ENCODE results near the gene PCYT2.

Gene PCYT2

DNA sequence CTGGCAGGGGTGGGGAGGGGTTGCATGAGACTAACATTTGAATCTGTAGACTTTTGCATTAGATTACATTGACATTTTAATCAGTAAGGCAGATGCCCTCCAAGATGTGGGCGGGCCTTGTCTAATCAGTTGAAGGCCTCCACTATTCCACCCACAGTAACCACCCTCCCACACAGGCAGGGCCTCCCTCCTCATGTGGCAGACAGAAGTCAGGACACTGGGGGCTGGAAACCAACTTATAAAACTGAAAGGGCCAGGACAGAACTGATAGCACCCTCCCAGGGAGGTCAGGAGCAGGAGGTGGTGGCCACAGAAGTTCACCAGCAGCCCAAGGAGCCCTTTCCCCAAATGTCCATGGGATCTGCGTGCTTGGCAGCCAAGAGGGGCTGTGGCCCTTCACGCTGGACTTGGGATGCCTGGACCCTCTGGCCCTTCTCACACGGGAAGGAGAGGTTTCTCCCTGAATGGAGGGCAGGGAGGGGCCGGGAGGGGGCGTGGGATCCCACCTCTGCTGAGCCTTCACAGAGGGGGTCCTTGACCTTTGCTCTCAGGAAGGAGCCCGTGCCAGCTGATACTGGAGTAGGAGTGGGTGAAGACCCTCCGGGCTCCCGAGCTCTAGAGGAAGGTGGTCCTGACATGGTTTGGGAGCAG is 21.3 kb upstream of the PCYT2 start:
- Histone ChIP-seq H4K20me1 (ENCODE audit: insufficient read depth, low read length) (no peaks in the 10 kb centered on the region), H3K4me3 (ENCODE audit: low read depth, low read length, poor library complexity, severe bottlenecking) (no peak overlapping the region), H3F3A (ENCODE audit: insufficient read depth, low read length) (no peaks in the 10 kb centered on the region), H3K4me1 (ENCODE audit: insufficient read depth, low read length, severe bottlenecking) (peaks cover 15% of the 10 kb centered on the region), H3K36me3 (ENCODE audit: insufficient read depth, low read length) (no peaks in the 10 kb centered on the region), H3K9me2 (ENCODE audit: low read depth, low read length) (no peaks in the 10 kb centered on the region), H2AFZ (ENCODE audit: low read length) (no peak overlapping the region), H3K4me2 (ENCODE audit: low read length) (no peak overlapping the region), H3K9ac (ENCODE audit: low read length) (no peak overlapping the region), H3K27me3 (ENCODE audit: insufficient read depth, low read length) (peaks cover 3% of the 10 kb centered on the region; the same call in 1 of the 2 replicates), H3K79me2 (ENCODE audit: insufficient read depth, low read length) (no peaks in the 10 kb centered on the region), H3K9me3 (ENCODE audit: low read length) (no peaks in the 10 kb centered on the region), H3K27ac (ENCODE audit: low read depth, low read length, poor library complexity, severe bottlenecking) (no peak overlapping the region)
- TF ChIP-seq, protein P1, sequence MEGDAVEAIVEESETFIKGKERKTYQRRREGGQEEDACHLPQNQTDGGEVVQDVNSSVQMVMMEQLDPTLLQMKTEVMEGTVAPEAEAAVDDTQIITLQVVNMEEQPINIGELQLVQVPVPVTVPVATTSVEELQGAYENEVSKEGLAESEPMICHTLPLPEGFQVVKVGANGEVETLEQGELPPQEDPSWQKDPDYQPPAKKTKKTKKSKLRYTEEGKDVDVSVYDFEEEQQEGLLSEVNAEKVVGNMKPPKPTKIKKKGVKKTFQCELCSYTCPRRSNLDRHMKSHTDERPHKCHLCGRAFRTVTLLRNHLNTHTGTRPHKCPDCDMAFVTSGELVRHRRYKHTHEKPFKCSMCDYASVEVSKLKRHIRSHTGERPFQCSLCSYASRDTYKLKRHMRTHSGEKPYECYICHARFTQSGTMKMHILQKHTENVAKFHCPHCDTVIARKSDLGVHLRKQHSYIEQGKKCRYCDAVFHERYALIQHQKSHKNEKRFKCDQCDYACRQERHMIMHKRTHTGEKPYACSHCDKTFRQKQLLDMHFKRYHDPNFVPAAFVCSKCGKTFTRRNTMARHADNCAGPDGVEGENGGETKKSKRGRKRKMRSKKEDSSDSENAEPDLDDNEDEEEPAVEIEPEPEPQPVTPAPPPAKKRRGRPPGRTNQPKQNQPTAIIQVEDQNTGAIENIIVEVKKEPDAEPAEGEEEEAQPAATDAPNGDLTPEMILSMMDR (IDR thresholded peaks at IDR 0.05; ENCODE audit: low read length) = no peak
- no peak for TF ChIP-seq EZH2 (IDR thresholded peaks at IDR 0.05; ENCODE audit: borderline replicate concordance, low read length)

DNA sequence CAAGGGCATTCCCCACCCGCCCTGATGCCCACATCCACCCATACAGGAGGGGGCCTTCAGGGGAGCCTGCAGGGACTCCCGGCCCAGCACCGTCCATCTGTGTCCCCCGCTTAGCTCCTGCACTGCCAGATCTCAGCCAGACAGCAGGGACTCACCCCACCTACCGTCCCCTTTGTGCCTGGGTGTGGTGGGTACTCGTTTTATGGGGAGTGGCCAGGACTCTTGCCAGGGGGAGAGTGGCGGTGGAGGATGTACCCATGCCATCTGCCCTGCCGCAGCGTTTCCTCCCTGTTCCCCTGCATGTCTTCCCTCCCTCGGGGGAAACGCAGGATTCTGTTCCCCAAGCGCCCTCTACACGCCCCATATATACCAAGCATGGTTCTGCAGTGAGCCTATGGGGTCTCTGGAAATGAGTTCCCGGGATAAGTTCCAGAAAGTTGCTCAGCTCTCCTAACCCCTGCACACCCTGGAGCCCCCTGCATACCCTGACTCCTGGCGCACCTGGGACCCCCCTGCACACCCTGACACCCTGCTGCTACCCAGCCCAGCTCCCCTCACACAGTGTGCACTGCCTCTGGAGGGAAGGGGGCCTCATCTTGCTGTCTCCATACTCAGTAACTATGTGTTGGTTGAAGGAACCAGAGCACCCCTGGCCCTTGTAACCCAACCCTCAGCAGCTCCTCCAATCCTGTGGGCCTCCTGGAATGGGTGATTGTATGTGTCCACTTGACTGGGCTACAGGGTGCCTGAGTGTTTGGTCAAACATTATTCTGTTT is 20.5 kb upstream of the PCYT2 start:
- no peaks in the 10 kb centered on the region for H3K79me2 ChIP-seq (ENCODE audit: insufficient read depth, low read length)
- H2AFZ ChIP-seq (ENCODE audit: low read length) = no peak overlapping the region
- H3K9me2 ChIP-seq (ENCODE audit: low read depth, low read length) = no peaks in the 10 kb centered on the region
- no peaks in the 10 kb centered on the region for H3F3A ChIP-seq (ENCODE audit: insufficient read depth, low read length)
- H3K36me3 ChIP-seq (ENCODE audit: insufficient read depth, low read length) = no peaks in the 10 kb centered on the region
- TF ChIP-seq, protein P1 (IDR thresholded peaks at IDR 0.05; ENCODE audit: low read length) = no peak
- no peak for TF ChIP-seq EZH2 (IDR thresholded peaks at IDR 0.05; ENCODE audit: borderline replicate concordance, low read length)
- H3K9me3 ChIP-seq (ENCODE audit: low read length) = no peaks in the 10 kb centered on the region
- H3K4me3 ChIP-seq (ENCODE audit: low read depth, low read length, poor library complexity, severe bottlenecking) = no peak overlapping the region
- no peak overlapping the region for H3K27ac ChIP-seq (ENCODE audit: low read depth, low read length, poor library complexity, severe bottlenecking)
- H4K20me1 ChIP-seq (ENCODE audit: insufficient read depth, low read length) = no peaks in the 10 kb centered on the region
- no peak overlapping the region for H3K4me2 ChIP-seq (ENCODE audit: low read length)
- H3K4me1 ChIP-seq (ENCODE audit: insufficient read depth, low read length, severe bottlenecking) = peaks cover 10% of the 10 kb centered on the region
- peaks cover 3% of the 10 kb centered on the region; the same call in 1 of the 2 replicates for H3K27me3 ChIP-seq (ENCODE audit: insufficient read depth, low read length)
- H3K9ac ChIP-seq (ENCODE audit: low read length) = no peak overlapping the region

DNA sequence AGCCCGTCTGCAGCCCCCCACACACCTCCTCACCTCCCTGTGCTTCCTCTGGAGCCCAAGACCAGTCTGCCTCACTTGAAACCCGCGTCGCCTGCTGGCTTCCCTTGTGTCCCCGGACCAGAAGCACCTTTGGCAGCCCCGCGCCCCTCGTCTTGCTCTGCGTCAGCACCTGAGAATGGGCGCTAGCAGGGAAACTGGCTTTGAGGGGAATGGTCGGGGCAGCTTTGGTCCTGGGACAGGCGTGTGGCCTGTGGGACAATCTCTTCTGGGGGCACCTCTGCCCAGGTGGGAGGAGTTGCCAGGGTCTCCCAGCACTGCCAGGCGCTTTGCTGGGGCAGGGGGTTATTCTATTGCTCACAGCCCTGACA is 20.0 kb upstream of the PCYT2 start:
- no peak overlapping the region for H3K9ac ChIP-seq (ENCODE audit: low read length)
- TF ChIP-seq, protein P1 (IDR thresholded peaks at IDR 0.05; ENCODE audit: low read length) = no peak
- TF ChIP-seq EZH2 (IDR thresholded peaks at IDR 0.05; ENCODE audit: borderline replicate concordance, low read length) = no peak
- H3K79me2 ChIP-seq (ENCODE audit: insufficient read depth, low read length) = peaks cover 5% of the 10 kb centered on the region; the same call in 1 of the 2 replicates
- no peaks in the 10 kb centered on the region for H3K9me2 ChIP-seq (ENCODE audit: low read depth, low read length)
- no peak overlapping the region for H3K27ac ChIP-seq (ENCODE audit: low read depth, low read length, poor library complexity, severe bottlenecking)
- H4K20me1 ChIP-seq (ENCODE audit: insufficient read depth, low read length) = no peaks in the 10 kb centered on the region
- no peak overlapping the region for H3K4me3 ChIP-seq (ENCODE audit: low read depth, low read length, poor library complexity, severe bottlenecking)
- no peaks in the 10 kb centered on the region for H3K36me3 ChIP-seq (ENCODE audit: insufficient read depth, low read length)
- H3K27me3 ChIP-seq (ENCODE audit: insufficient read depth, low read length) = peaks cover 3% of the 10 kb centered on the region; the same call in 1 of the 2 replicates
- no peak overlapping the region for H3K4me2 ChIP-seq (ENCODE audit: low read length)
- H3F3A ChIP-seq (ENCODE audit: insufficient read depth, low read length) = no peaks in the 10 kb centered on the region
- no peak overlapping the region for H2AFZ ChIP-seq (ENCODE audit: low read length)
- no peaks in the 10 kb centered on the region for H3K9me3 ChIP-seq (ENCODE audit: low read length)
- peaks cover 9% of the 10 kb centered on the region for H3K4me1 ChIP-seq (ENCODE audit: insufficient read depth, low read length, severe bottlenecking)

Data from OCI-LY1 (cell line).